ENCODE measurements around the gene TPP1. TPM values are rescaled to one million over a fixed set of nuclear protein-coding genes. Genes with fewer than 3 reads are reported as not detected.

TPP1 gene
- total RNA-seq, 6 experiments from 2014 or later, result 62.5 to 159 (median 81.0) TPM

DNA sequence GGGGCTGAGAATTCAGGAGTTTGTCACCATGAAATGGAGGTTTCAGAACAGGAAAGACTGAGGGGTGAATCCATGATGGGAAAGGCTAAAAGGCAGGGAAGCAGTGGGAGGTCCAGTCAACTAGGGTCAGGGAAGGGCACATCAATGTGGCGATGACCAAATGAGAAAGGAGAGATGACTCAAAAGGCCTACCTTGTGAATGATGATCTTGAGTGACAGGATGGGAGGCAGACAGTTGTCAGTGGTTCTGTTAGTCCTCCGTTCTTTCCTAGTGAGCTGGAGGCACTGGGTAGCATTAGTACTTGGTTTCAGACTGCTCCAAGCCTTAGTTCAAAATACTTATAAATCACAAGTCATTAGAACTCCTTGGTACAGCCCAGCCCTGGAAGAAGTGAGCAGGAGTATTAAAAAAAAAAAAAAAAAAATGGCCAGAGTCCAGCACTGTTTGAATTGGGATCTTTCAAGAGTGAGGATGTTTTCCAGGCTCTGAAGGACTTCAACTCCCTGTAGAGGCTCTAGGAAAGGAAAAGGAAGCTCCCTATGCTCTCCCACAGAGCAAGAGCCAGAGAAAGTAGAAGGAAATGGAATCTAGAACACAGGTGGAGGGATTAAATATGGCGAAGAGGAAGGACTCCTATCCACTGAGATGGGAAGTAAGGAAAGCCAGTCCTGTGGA lies 44.7 kb upstream of the TPP1 start:
- Histone ChIP-seq H3K4me3 (no peak overlapping the region), H3K9me3 (no peaks in the 10 kb centered on the region), H3K27me3 (no peaks in the 10 kb centered on the region), H3K4me1 (no peaks in the 10 kb centered on the region), H3K36me3 (no peaks in the 10 kb centered on the region), H3K27ac (no peak overlapping the region)
- intact Hi-C loops (cut with DNase I), result no loop called here
- no CpG with 5 or more reads among the region's 3 CpGs for WGBS (ENCODE audit: insufficient coverage, low coverage, low lambda C conversion rate, missing lambda C conversion rate)
- ATAC-seq (peak in 1 of 4 donors; percentile 27), DNase-seq (no peak)
- TF ChIP-seq POLR2A (IDR thresholded peaks at IDR 0.05) (no peak), CTCF (IDR thresholded peaks at IDR 0.05) (no peak)

DNA sequence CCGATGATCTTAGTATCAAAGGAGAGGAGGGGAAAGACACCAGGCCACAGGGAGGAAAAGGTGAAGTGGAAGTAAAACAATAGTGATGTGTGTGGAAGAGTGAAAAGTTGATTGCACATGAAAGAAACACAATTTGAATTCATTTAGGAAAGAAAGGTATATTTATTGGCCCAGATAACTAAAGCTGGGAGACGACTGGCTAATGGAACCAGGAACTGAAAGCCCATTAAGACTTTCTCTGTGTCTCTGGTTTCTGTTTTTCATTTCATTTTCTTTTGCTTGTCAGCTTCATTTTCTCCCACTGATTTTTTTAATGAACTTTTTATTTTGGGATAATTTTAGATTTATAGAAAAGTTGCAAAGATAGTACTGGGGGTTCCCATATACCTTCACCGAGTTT lies 41.5 kb upstream of the TPP1 start:
- TF ChIP-seq CTCF (IDR thresholded peaks at IDR 0.05) (no peak), POLR2A (IDR thresholded peaks at IDR 0.05) (no peak)

DNA sequence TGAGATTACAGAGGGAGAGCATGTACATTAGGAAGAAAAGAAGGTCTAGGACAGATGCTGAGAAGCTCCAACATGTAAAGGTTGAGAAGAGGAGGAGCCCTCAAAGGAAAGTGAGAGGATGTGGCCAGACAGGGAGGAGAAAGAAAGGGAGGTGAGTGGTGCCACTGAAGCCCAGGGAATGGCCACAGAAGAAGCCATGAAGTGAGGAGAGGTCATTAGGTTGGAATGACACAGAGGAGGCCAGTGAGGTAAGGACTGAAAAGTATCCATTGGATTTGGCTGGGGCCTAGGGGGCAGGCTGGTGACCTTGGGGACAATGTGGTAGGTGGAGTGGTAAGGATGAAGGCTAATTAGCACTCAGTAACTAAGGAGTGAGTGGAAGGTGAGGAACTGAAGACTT lies 39.4 kb upstream of the TPP1 start:
- Histone ChIP-seq H3K9me3 (no peaks in the 10 kb centered on the region), H3K27ac (no peak overlapping the region), H3K27me3 (no peaks in the 10 kb centered on the region), H3K4me3 (no peak overlapping the region), H3K4me1 (no peaks in the 10 kb centered on the region), H3K36me3 (no peaks in the 10 kb centered on the region)
- DNase-seq (no peak), ATAC-seq (no peak)
- intact Hi-C loops (cut with DNase I), result no loop called here
- TF ChIP-seq POLR2A (IDR thresholded peaks at IDR 0.05) (no peak), CTCF (IDR thresholded peaks at IDR 0.05) (no peak)

More for the DNA sequence above, 41.5 kb upstream of the TPP1 start:
- WGBS (ENCODE audit: insufficient coverage, low coverage, low lambda C conversion rate, missing lambda C conversion rate), result 79% methylated on average over 3 of the region's 3 CpGs
- Histone ChIP-seq H3K27me3 (no peaks in the 10 kb centered on the region), H3K9me3 (no peaks in the 10 kb centered on the region), H3K4me1 (no peaks in the 10 kb centered on the region), H3K4me3 (no peak overlapping the region), H3K36me3 (no peaks in the 10 kb centered on the region), H3K27ac (no peak overlapping the region)
- no peak for ATAC-seq
- no peak for DNase-seq
- intact Hi-C loops (cut with DNase I), result no loop called here

- intact Hi-C loops (cut with DNase I), result no loop called here
- WGBS (ENCODE audit: insufficient coverage, low coverage, low lambda C conversion rate, missing lambda C conversion rate), result no CpG with 5 or more reads among the region's 1 CpG
Observed at GRCh38 chr11:6657346-6657745, 38.1 kb upstream of the TPP1 start.

More at GRCh38 chr11:6657346-6657745, 38.1 kb upstream of the TPP1 start:
- ATAC-seq (no peak), DNase-seq (no peak)
- TF ChIP-seq CTCF (IDR thresholded peaks at IDR 0.05) (no peak), POLR2A (IDR thresholded peaks at IDR 0.05) (no peak)
- Histone ChIP-seq H3K4me1 (no peaks in the 10 kb centered on the region), H3K27me3 (no peaks in the 10 kb centered on the region), H3K36me3 (no peaks in the 10 kb centered on the region), H3K27ac (no peak overlapping the region), H3K9me3 (no peaks in the 10 kb centered on the region), H3K4me3 (no peak overlapping the region)
